ENCODE data around the gene PRKAG2.

- no peak for TF ChIP-seq CTCF (IDR thresholded peaks at IDR 0.05)
- TF ChIP-seq POLR2A (IDR thresholded peaks at IDR 0.05): no peak
Observed at GRCh38 chr7:151611041-151611440, 265.9 kb downstream of the PRKAG2 start.
